ENCODE results near the gene DDX3X. TPM values are rescaled to one million over a fixed set of nuclear protein-coding genes. Genes with fewer than 3 reads are reported as not detected.
"Not testable (repeated sequence)": the region's sequence is repeated elsewhere in the genome, so short reads cannot be mapped to it uniquely, and the experiment has no call there.

The DDX3X gene
- total RNA-seq, 1 experiment from 2014 or later: 181 TPM

DNA sequence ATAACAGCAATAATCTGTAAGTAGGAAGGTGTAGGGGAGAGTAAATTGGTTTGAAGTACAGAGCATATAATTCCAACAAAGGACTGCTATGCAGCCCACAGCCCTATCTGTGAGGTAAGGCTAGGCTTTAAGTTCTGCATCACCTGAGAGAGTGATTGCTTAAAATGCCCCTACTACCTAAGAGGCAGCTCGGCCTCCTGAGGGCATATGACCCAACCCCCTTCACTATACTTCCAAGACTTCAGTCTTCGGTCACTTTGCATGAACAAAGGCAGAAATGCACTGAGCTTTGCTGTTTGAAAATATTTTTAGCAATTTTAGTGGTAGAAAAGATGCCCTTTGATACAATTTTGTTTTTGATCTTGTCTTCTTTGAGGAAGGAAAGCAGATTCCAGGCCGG is 4.9 kb upstream of the DDX3X start:
- DNase-seq (ENCODE audit: low spot score): no peak

DNA sequence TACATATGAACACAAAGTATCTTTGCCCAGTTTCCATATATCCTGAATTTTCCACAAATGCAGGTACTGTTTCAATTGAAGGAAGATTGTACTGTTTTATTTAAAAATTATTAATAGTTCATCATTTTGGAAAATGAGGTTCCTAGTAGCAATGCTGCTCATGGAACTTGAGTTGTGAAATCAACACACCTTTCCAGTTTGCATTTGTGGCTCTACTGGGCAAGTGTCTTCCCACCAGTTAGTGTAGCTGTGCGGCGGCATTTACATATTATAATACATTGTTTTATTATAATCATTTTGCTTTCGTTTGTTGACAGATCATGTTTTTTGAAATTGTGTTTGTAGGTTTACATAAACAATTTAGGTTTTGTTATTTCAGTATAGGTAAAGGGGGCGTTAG is 2.0 kb upstream of the DDX3X start:
- no peak for DNase-seq (ENCODE audit: low spot score)

DNA sequence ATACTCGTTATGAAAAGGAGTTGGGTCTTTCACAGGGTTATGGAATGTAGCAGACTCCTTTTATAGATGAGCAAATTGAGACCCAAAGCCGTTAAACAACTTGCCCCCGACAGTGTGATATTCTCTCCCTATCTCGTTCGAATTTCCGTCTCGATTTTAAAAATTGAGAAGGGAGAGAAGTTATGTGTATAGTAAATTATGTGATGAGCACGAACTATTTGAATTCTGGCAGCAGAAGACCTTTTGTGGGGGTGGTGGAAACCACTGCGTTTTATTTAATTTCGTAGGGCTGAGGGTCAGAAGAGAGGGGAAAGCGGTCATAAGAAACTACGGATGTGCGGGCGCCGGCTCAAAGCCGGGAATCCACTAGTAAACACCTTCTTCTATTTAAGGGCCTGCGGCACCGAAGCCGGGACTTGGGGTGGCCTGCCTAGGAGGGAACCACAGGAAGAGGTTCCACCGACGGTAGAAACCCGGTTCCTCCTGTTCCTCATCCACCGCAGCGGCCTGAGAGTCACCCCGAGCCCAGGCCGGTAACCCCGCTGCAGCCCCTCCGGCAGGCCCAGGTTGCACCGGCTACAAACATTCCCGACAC is 1.5 kb upstream of the DDX3X start:
- no peak for DNase-seq (ENCODE audit: low spot score)

DNA sequence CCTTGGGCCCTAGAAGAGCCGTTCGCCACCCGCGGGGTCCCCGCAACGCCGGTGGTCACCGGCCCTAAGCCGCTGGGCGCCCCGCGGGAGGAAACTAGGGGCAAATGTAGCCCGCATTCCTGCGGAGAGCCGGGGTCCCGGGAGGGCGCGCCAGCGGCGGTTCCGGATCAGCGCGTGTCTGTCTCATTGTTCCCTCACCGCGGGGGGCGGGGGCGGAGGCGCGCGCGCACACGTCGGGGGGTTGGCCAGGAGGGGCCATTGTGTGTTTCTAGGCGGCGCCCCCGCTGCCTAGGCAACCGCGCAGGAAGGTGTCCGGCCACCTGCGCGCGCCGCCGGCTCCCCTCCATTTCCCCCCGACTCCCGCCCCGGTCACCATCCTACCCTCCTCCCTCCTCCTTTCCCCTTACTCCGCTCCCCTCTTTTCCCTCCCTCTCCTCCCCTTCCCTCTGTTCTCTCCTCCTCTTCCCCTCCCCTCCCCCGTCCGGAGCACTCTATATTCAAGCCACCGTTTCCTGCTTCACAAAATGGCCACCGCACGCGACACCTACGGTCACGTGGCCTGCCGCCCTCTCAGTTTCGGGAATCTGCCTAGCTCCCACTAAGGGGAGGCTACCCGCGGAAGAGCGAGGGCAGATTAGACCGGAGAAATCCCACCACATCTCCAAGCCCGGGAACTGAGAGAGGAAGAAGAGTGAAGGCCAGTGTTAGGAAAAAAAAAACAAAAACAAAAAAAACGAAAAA is 789 bp upstream of the DDX3X start:
- peak; percentile 93 for DNase-seq (ENCODE audit: low spot score)

DNA sequence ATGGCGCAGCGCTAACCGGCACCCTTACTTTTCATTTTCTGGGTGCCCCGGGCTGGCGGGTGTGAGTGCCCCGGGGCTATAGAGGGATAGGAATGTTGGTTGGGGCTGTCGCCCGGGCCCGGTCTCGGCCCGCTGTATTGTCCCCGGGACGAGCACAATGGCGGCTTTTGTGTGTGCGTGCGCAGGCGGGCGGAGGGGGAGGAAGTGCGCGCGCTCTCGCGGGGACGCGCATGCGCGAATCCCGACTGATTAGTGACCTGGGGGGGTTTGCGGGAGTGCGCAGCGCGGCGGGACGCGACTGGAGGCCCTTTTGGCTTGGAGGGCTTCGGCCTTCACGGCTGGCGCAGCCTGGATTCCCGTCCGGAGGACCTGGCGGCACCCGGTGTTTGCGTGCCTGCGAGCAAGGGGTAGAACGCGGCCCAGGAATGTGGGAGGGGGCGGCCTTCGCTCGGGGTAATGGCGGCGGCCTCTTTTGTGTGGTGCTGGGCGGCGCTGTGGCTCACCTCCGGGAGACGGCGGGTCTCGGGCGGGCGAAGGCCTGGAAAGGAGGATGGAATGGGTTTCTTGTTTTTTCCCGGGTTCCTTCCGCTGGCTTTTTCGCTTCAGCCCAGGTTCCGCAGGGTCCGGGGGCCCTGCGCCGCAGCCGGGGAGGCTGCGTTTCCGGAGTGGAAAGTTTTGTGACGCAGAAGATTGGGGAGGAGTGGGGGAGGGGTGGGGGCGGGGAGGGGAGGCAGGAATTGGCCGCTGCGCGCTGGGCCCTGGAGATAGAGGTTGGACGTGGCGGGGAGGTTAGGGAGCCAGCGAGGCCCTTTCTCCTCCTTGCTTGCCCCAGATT is 618 bp downstream of the DDX3X start:
- DNase-seq (ENCODE audit: low spot score): peak; percentile 65

DNA sequence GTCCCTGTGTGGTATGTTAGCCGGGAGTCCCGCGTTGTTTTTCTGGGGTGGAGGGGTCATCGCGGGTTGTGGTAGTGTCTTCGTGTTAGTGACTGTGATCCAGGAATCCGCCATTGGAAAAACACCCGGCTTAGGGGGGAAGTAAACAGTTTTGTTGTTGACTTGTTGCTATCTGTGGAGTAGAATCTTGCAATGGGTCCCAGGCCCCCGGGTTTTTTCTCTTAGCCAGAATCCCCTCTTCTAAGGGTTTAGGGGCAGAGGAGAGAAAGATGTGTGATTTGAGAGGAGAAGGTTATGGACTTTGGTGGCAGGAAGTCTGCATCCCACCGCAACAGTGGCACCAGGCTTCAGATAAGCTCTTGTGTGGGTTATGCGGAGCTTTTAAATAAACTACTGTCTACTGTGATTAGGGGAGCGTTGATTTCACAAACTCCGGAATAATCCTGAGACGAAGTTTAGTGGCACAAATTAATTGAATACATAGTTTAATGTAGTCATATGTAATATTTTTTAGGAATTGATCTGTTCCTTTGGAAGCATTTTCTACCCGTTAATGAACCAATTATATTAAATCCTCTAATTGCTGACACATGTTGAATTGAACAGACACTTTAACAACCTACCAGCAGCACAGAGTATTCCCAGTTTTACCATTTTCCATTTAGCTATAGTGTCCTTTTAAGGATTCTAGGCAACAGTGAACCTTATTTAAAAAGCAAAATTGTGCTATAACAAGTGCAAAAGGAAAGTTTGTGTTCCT is 1.4 kb downstream of the DDX3X start:
- DNase-seq (ENCODE audit: low spot score): no peak

DNA sequence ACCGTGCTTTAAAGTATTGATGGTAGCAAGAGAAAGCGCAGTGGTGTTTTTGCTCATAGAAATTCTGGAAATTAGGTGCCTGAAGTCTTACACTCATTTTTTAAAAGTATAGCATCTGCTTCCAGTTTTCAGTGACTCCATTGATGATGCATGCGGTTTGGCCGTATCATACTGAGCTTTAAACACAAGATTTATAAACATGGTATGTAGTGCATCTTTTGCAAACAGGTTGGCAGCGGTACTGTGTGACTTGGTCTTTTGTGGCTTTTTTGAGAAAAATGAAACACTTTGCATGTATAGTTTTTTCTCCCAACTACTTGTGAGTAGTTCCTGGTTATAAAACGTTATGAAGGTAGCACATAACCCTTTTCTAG is 2.0 kb downstream of the DDX3X start:
- DNase-seq (ENCODE audit: low spot score): no peak

DNA sequence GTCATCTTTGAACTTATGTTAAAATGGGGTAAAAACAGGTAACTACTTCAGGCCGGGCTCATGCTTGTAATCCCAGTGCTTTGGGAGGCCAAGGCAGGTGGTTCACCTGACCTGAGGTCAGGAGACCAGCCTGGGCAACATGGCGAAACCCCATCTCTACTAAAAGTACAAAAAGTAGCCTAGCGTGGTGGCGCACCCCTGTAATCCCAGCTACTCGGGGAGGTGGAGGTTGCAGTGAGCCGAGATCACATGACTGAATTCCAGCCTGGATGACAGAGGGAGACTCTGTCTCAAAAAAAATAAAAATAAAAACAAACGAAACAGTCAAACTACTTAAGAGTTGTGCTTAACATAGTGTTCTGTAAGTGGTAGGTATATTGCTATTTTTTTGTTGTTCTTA is 2.5 kb downstream of the DDX3X start:
- DNase-seq (ENCODE audit: low spot score): no peak

DNA sequence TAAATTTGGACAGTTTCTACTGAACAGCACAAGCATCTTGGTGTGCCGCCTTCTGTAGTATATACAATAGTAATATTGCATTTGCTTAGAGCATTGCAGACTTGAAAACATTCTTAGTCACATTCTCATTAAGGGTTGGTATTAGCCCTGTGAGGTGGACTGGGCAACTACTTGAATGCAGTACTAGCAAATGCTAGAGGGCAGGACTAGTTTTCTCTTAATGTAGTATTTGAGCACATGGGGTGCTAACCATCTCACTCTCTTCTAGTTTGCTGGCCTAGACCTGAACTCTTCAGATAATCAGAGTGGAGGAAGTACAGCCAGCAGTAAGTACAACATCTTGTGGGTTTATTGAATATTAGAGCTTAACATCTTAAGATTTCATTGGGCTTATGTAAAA is 3.2 kb downstream of the DDX3X start:
- no peak for DNase-seq (ENCODE audit: low spot score)

DNA sequence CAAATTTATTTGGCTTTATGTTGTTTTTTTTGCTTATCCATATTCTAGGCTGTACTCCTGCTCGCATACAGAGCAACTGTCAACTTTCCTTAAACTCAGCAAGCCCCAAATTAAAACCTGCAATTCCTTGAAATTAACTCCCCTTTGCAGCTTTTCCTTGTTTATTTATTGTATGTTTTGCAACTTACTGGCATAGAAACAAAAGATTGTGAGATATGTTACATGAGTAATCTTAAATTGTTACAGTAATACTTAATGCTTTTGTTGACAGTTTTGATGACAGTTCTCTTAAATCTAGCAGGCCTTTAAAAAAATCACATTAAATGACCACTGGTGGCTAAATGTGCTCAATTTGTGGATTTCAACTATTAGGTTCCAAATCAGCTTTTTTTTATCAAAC is 4.5 kb downstream of the DDX3X start:
- DNase-seq (ENCODE audit: low spot score): no peak

DNA sequence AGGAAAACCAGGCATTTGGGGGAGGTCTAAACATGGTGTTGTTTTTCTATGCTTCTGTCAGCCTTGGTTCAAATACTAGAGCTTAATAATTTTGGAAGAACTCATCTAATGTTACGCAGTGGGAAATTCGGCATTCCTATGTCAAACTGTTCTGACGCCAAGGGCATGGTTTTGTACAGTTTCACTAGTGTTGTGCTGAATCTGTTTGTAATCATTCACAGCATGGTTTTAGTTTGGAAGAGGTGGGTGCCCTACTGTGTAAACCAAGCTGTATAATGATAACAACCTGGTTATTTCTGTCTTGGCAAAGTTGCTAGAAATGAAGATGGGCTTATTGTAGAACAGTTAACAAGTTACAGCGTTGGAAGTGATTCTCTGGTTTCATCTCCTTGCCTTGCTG is 5.2 kb downstream of the DDX3X start:
- DNase-seq (ENCODE audit: low spot score): no peak

DNA sequence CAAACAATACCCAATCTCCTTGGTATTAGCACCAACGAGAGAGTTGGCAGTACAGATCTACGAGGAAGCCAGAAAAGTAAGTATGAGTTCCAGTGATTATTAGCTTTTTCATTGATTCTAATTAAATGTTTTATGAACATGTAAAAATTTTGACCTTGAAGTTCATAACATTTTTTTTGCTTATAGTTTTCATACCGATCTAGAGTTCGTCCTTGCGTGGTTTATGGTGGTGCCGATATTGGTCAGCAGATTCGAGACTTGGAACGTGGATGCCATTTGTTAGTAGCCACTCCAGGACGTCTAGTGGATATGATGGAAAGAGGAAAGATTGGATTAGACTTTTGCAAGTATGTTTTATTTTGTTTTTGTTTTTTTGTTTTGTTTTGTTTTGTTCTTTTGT is 10.1 kb downstream of the DDX3X start:
- no peak for DNase-seq (ENCODE audit: low spot score)

DNA sequence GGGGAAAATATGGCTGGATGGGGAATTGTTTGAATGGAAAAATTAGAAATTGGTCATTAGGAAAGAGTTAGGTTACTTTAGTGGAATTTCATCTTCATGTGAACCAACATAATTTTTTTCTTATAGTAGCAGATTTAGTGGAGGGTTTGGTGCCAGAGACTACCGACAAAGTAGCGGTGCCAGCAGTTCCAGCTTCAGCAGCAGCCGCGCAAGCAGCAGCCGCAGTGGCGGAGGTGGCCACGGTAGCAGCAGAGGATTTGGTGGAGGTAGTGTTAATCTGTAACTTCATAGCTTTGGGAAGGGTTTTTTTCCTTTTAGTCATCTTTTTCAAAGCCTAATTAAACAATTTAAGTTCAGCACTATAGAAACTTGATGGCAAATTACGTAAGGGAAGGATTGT is 13.2 kb downstream of the DDX3X start:
- DNase-seq (ENCODE audit: low spot score): no peak

DNA sequence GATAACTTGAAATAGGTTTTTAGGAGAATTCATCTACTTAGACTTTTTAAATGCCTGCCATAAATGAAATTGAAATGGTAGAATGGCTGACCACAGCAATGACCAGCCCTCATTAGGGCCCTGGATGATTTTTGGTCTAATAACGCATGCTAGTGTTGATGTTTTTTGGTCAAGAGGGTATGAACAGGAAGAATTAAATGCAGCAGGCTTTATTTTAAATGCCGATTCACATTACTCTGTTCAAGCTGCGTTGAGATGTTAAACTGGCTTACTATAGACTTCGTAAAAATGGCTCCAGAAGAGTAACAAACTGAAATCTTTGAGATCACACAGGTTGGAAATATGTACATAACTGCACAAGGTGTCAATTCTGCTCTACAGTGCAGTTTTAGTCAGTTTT is 14.6 kb downstream of the DDX3X start:
- no peak for DNase-seq (ENCODE audit: low spot score)

DNA sequence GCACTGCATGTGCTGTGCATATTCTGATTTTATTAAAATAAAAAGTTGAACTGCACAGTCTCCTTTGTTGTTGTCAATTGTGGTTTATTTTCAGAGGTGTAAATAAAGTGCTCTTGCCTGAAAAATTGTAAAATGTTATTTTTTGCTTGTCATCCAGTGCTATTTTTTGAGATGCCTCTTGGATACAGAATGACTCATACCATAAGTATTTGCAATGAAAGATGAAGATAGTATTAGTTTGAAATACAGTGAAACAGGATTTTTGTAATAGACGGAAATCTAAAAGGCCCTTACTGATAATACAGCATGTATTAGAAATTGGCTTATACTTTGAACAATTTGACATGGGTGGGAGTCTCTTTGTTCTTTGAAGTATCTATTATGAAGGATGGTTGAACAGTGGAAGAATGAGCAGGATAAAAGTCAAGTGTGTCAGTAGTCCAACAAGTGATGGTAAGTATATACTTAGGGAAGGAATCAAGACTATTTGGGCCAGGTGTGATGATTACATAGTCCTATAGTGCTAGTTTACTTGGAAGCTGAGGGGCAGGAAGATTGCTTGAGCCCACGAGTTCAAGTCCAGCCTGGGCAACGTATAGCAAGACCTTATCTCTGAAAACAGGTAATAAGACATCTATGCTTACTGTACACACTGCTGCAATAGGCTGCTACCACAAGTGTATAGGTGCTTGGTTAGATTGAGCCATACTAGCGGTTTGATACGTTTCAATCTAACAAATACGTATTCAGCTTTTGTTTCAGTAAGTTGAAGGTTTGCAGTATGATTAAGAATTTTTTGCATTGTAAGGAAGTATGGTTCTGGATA is 16.4 kb downstream of the DDX3X start:
- DNase-seq (ENCODE audit: low spot score): no peak

DNA sequence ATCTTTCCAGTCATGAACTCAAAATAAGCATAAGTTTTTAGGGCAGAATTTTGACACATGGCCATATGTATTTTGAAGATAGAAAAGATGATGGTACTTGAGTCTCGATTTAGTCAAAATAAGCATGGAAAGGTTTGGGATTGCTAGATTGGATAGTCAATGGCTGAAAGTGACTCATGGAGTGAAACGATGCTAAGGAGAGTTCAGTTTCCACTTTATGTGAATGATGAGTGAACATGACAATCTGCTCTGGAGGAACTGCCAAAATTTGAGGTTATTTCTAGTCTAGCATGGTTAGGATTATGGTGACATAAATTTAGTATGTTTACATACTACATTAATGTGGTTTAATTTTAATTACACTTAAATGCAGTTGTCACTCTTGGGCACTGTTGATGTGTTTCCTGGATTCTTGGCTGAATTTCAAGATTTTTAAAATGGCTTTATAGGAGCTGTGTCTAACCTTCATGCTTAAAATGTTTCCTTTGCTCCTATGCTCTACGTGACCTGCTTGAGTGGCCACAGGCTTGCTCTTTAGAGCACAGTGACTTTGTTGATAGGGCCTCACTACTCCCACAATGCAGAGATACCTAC is 17.1 kb downstream of the DDX3X start:
- DNase-seq (ENCODE audit: low spot score): no peak

DNA sequence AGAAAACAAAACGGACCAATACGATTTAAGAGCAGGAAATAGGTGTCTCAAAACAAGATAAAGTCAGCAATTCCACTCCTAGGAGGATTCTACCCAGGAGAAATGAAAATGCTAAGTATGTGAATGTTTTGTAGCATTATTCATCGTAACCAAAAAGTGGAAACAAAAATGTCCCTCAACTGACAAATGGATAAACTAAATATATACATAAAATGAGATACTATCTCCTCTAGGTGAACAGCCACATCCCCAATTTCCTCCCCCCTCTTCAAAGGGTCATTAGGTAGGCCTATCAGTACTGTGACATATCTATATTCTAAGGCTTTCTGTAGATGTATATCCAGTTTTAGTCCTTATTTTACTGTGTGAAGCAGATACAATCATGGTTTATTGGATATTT is 18.0 kb downstream of the DDX3X start:
- no peak for DNase-seq (ENCODE audit: low spot score)

DNA sequence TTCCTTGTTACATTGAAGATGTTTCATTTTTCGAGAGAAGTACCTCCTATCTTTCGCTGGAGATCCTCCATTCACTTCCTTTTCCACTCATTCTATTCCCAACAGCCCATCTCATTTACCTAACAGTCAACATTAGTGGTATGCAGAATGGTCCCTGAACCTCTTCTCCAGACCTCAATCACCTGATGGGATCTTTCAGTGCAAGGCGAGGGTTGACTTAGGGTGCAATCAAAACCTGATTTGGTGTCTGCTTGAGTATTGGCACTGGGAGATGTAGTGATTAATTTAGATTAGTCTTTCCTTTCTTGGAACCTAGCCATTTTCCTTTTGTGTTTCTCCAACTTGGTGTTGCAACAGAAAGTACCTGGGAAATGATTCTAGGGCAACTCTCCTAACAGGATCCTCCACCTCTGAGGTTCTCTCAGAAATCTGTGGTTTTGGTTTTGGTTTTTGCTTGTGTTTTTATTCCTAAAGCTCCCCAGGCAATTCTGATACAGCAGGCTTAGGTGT is 18.4 kb downstream of the DDX3X start:
- DNase-seq (ENCODE audit: low spot score): no peak

DNA sequence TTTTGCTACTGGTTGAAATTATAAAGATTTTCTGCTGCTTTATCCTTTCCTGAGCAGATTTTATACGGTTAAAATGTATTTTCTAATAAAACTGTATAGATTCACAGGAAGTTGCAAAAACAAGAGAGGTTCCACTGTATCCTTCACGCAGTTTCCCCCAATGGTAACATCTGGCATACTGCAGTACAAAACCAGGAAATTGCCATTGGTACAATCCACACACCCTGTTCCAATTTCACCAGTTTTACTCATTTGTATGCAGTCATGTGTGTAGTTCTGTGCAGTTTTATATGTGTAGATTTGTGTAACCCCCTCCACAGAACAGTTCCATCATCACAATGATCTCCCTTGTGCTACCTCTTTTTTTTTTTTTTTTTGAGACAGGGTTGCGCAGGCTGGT is 20.0 kb downstream of the DDX3X start:
- no peak for DNase-seq (ENCODE audit: low spot score)

DNA sequence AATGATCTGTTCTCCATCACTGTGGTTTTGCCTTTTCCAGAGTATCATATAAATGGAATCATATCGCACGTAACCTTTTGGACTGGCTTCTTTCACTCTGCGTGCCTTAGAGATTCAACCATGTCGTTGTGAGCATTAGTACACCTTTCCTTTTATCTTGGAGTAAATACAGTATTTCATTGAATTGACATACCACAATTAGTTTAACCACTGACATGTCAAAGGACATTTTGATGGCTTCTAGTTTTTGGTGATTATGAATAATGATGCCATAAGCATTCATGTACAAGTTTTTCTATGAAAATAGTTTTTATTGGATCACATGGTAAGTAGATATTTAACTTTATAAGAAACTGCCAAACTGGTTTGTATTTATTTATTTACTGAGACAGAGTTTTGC is 35.2 kb downstream of the DDX3X start:
- DNase-seq (ENCODE audit: low spot score): no peak

DNA sequence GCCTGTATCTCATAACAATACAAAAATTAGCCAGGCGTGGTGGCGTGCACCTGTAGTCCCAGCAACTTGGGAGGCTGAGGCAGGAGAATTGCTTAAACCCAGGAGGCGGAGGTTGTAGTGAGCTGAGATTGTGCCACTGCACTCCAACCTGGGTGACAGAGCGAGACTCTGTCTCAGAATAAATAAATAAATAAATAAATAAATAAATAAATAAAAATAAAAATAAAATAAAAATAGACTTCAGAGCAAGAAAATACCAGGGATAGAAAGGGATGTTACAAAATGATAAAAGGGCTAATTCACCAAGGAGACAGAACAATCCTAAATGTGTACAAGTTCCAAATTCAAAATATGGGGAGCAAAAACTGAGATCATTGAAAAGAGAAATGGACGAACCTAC is 37.6 kb downstream of the DDX3X start:
- DNase-seq (ENCODE audit: low spot score): not testable (repeated sequence)

All from H4 (cell line).